ENCODE measurements around the gene LRRC59.

DNA sequence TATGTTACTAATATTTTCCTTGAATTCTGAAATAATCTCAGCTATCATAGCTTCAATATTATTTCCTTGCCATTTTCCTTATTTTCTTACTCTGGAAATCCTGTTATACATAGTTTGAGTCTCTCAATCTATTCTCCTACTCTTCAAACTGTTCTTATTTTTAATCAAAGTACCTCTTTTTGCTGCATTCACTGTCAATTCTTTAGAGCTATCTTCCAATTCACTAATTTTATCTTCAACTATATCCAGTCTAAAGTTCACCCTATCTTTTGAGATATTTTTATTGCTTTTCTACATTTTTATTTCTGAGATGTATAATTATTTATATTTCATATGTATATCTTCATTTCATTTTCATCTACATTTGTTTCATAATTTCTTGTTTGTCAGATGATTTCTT lies 58.7 kb downstream of the LRRC59 start:
- TF ChIP-seq EP300 (IDR thresholded peaks at IDR 0.05) (no peak), POLR2A (IDR thresholded peaks at IDR 0.05) (no peak)
- TF ChIP-seq, protein P1, sequence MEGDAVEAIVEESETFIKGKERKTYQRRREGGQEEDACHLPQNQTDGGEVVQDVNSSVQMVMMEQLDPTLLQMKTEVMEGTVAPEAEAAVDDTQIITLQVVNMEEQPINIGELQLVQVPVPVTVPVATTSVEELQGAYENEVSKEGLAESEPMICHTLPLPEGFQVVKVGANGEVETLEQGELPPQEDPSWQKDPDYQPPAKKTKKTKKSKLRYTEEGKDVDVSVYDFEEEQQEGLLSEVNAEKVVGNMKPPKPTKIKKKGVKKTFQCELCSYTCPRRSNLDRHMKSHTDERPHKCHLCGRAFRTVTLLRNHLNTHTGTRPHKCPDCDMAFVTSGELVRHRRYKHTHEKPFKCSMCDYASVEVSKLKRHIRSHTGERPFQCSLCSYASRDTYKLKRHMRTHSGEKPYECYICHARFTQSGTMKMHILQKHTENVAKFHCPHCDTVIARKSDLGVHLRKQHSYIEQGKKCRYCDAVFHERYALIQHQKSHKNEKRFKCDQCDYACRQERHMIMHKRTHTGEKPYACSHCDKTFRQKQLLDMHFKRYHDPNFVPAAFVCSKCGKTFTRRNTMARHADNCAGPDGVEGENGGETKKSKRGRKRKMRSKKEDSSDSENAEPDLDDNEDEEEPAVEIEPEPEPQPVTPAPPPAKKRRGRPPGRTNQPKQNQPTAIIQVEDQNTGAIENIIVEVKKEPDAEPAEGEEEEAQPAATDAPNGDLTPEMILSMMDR (IDR thresholded peaks at IDR 0.05): no peak
